IMR-90 (cell line): ENCODE measurements around the gene RABGEF1. TPM values are rescaled to one million over a fixed set of nuclear protein-coding genes. Genes with fewer than 3 reads are reported as not detected.

Experiments used
- ATAC-seq: fragments of 200-7000 bp; cut with Tn5 transposase; 2 replicates; pipeline ENCODE4 v1.9.1; 2020; ENCODE audit warnings: low read depth, mild to moderate bottlenecking, moderate library complexity
- BruUV-seq: library from RNA; stranded (reverse); fragments of 400-500 nt; replicated peaks from 2 replicates; lab custom pipeline; 2021; lab: Mats Ljungman, UMichigan
- CTCF ChIA-PET: fragments of 300-600 bp; formaldehyde crosslinking; extraction: SDS; loops from one replicate; lab custom pipeline; 2021; ENCODE audit warnings: antibody characterized with exemption; lab: Yijun Ruan, JAX
- POLR2A ChIA-PET: fragments of 300-600 bp; sonication (Branson Sonifier 250); formaldehyde crosslinking; loops from one replicate; lab custom pipeline; 2022; ENCODE audit warnings: antibody characterized with exemption; ENCODE audit not compliant: unreplicated experiment; lab: Charles Lee
- DNase-seq: peaks from one replicate; pipeline ENCODE4 v3.0.0; 2013
- H2AFZ ChIP-seq: replicated peaks from 2 replicates; pipeline ENCODE3; 2013; ENCODE audit warnings: low read length, mild to moderate bottlenecking; ENCODE audit not compliant: poor library complexity
- H2AK5ac ChIP-seq: 2 replicates; pipeline ENCODE4 v1.6.1; 2013; ENCODE audit warnings: low read depth, low read length, inconsistent platforms
- H2AK9ac ChIP-seq: replicated peaks from 2 replicates; pipeline ENCODE3; 2013; ENCODE audit warnings: mild to moderate bottlenecking, low read depth, low read length, moderate library complexity; ENCODE audit not compliant: poor library complexity
- H2BK120ac ChIP-seq: 2 replicates; pipeline ENCODE4 v1.6.1; 2013; ENCODE audit warnings: low read depth, low read length, inconsistent platforms
- H2BK15ac ChIP-seq: 3 replicates; pipeline ENCODE4 v1.6.1; 2013; ENCODE audit warnings: low read depth, low read length, inconsistent platforms
- H2BK20ac ChIP-seq: 2 replicates; pipeline ENCODE4 v1.6.1; 2013; ENCODE audit warnings: low read depth, mild to moderate bottlenecking, inconsistent platforms, low read length, moderate library complexity
- H2BK5ac ChIP-seq: 2 replicates; pipeline ENCODE4 v1.6.1; 2013; ENCODE audit warnings: mild to moderate bottlenecking, low read depth, low read length, inconsistent platforms; ENCODE audit not compliant: poor library complexity, severe bottlenecking
- H3K14ac ChIP-seq: replicated peaks from 2 replicates; pipeline ENCODE4 v1.6.1; 2013; ENCODE audit warnings: low read depth, low read length, inconsistent platforms
- H3K18ac ChIP-seq: 2 replicates; pipeline ENCODE4 v1.6.1; 2013; ENCODE audit warnings: low read depth, low read length, control low read depth
- H3K23ac ChIP-seq: 2 replicates; pipeline ENCODE4 v1.6.1; 2013; ENCODE audit warnings: low read depth, low read length, inconsistent platforms
- H3K27ac ChIP-seq: 2 replicates; pipeline ENCODE4 v1.5.1; 2013; ENCODE audit warnings: mild to moderate bottlenecking, control low read depth, low read length; ENCODE audit not compliant: insufficient read depth
- H3K27me3 ChIP-seq: 2 replicates; pipeline ENCODE4 v1.6.1; 2013; ENCODE audit warnings: low read length; ENCODE audit not compliant: control insufficient read depth, insufficient read depth
- H3K36me3 ChIP-seq: 2 replicates; pipeline ENCODE4 v1.6.1; 2013; ENCODE audit warnings: low read length, mixed read lengths; ENCODE audit not compliant: control insufficient read depth, insufficient read depth
- H3K4ac ChIP-seq: 2 replicates; pipeline ENCODE4 v1.6.1; 2013; ENCODE audit warnings: low read depth, low read length, inconsistent platforms
- H3K4me1 ChIP-seq: 2 replicates; pipeline ENCODE4 v1.6.1; 2013; ENCODE audit warnings: low read length, mixed read lengths; ENCODE audit not compliant: control insufficient read depth, insufficient read depth
- H3K4me2 ChIP-seq: 2 replicates; pipeline ENCODE4 v1.6.1; 2013; ENCODE audit warnings: low read depth, mild to moderate bottlenecking, control low read depth, low read length, moderate library complexity
- H3K4me3 ChIP-seq: 2 replicates; pipeline ENCODE4 v1.5.1; 2013; ENCODE audit warnings: low read depth, mild to moderate bottlenecking, control low read depth, low read length, moderate library complexity; ENCODE audit not compliant: insufficient read depth
- H3K56ac ChIP-seq: 2 replicates; pipeline ENCODE4 v1.6.1; 2013; ENCODE audit warnings: low read length, inconsistent platforms; ENCODE audit not compliant: insufficient read depth; ENCODE audit errors: extremely low read depth
- H3K79me1 ChIP-seq, 2 experiments: 2 replicates each; pipeline ENCODE4 v1.6.1; 2013; ENCODE audit warnings: low read length in 2 of 2, inconsistent platforms in 1 of 2, low read depth in 1 of 2
- H3K9ac ChIP-seq: 2 replicates; pipeline ENCODE4 v1.6.1; 2013; ENCODE audit warnings: low read depth, low read length, control low read depth
- H3K9me1 ChIP-seq: 2 replicates; pipeline ENCODE4 v1.6.1; 2013; ENCODE audit warnings: low read length, inconsistent platforms; ENCODE audit not compliant: insufficient read depth
- H3K9me3 ChIP-seq: 2 replicates; pipeline ENCODE4 v1.6.1; 2013; ENCODE audit warnings: low read length; ENCODE audit not compliant: control insufficient read depth, insufficient read depth
- H4K20me1 ChIP-seq: 2 replicates; pipeline ENCODE4 v1.6.1; 2013; ENCODE audit warnings: low read length, inconsistent platforms; ENCODE audit not compliant: insufficient read depth
- H4K5ac ChIP-seq: 2 replicates; pipeline ENCODE4 v1.6.1; 2013; ENCODE audit warnings: mild to moderate bottlenecking, low read depth, low read length, control low read depth
- H4K8ac ChIP-seq, 2 experiments: 2 replicates each; pipeline ENCODE4 v1.6.1; 2013; ENCODE audit warnings: low read depth in 2 of 2, low read length in 2 of 2, control low read depth in 1 of 2, inconsistent platforms in 1 of 2
- H4K91ac ChIP-seq: 2 replicates; pipeline ENCODE4 v1.6.1; 2013; ENCODE audit warnings: low read depth, low read length, inconsistent platforms; ENCODE audit not compliant: insufficient read depth
- BHLHE40 ChIP-seq: fragments of 150-350 bp; IDR thresholded peaks from 2 replicates; pipeline ENCODE4 v1.6.1; 2016; ENCODE audit warnings: mild to moderate bottlenecking, low read depth, low read length
- CTCF ChIP-seq: conservative IDR thresholded peaks from 2 replicates; pipeline ENCODE4 v1.5.1; 2012; ENCODE audit warnings: mild to moderate bottlenecking, low read depth, low read length, improper control_type of control experiment
- FOS ChIP-seq: fragments of 150-350 bp; IDR thresholded peaks from 2 replicates; pipeline ENCODE4 v1.6.1; 2016; ENCODE audit warnings: low read depth, low read length
- MAFK ChIP-seq: IDR thresholded peaks from 2 replicates; pipeline ENCODE4 v1.6.1; 2012; ENCODE audit warnings: low read depth, low read length, improper control_type of control experiment
- NFE2L2 ChIP-seq: fragments of 150-350 bp; IDR thresholded peaks from 2 replicates; pipeline ENCODE4 v1.6.1; 2016; ENCODE audit warnings: low read depth, mild to moderate bottlenecking, low read length
- RAD21 ChIP-seq: IDR thresholded peaks from 2 replicates; pipeline ENCODE4 v1.6.1; 2012; ENCODE audit warnings: low read length, improper control_type of control experiment
- RFX5 ChIP-seq: IDR thresholded peaks from 2 replicates; pipeline ENCODE4 v1.8.0; 2012; ENCODE audit warnings: low read depth, mild to moderate bottlenecking, low read length, moderate library complexity
- WGBS, 2 experiments: methylation state at CpG; one replicate each; pipeline versions ENCODE4 v1.1.5 to v1.1.7; 2013; ENCODE audit warnings: missing lambda C conversion rate in 2 of 2; ENCODE audit not compliant: insufficient read length in 1 of 2; ENCODE audit errors: extremely low coverage in 2 of 2; 5-methylcytosine and 5-hydroxymethylcytosine counted together
- dilution Hi-C: fragments of 300-500 bp; cut with HindIII; formaldehyde crosslinking; loops from one replicate; pipeline ENCODE4 v1.14.3; 2018; ENCODE audit warnings: low sequenced_read_pairs; ENCODE audit not compliant: unreplicated experiment
- in situ Hi-C: fragments of 300-500 bp; cut with MboI; formaldehyde crosslinking; loops from 3 replicates; pipeline ENCODE4 v1.14.3; 2019; ENCODE audit warnings: low sequenced_read_pairs, inconsistent platforms, mixed read lengths
- intact Hi-C: fragments of 100-400 bp; cut with micrococcal nuclease; formaldehyde crosslinking; loops from 2 replicates; pipeline ENCODE4 v1.10.0; 2022
- polyA plus RNA-seq, 3 experiments: library from polyadenylated mRNA; depleted of rRNA; stranded (reverse); fragments of >200 nt; gene quantifications; 2 replicates each; pipeline ENCODE4 v1.2.3, GENCODE V29; 2012; ENCODE audit warnings: low replicate concordance in 1 of 3
- total RNA-seq: library from RNA; depleted of rRNA; stranded (reverse); fragments of >200 nt; gene quantifications from 2 replicates; pipeline ENCODE4 v1.2.3, GENCODE V29; 2012
- TF ChIP-seq, protein P1 (sequence below): fragments of 150-350 bp; IDR thresholded peaks from 2 replicates; pipeline ENCODE4 v1.6.1; 2016; ENCODE audit warnings: low read depth, mild to moderate bottlenecking, low read length, moderate library complexity, borderline replicate concordance

The RABGEF1 gene
- total and polyA plus RNA-seq, 2 of the 4 experiments (the other 2 are of a cell fraction) = 34.9 to 56.6 TPM

DNA sequence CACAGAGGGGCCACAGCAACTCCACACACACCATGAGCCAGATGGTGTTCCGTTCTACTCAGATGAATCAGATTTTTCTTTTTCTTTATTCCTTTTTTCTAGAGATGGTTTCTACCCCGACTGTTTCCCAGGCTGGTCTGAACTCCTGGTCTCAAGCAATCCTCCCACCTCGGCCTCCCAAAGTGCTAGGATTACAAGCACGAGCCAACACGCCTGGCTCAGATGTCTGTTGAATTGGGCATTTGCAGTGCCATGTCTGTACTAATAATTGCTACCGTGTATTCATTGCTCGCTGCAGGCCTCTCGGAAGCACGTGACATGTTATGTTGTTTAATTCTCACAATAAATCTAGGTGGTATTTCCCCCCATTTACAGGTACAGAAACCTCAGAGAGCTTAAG lies 67.2 kb downstream of the RABGEF1 start:
- TF ChIP-seq, protein P1, sequence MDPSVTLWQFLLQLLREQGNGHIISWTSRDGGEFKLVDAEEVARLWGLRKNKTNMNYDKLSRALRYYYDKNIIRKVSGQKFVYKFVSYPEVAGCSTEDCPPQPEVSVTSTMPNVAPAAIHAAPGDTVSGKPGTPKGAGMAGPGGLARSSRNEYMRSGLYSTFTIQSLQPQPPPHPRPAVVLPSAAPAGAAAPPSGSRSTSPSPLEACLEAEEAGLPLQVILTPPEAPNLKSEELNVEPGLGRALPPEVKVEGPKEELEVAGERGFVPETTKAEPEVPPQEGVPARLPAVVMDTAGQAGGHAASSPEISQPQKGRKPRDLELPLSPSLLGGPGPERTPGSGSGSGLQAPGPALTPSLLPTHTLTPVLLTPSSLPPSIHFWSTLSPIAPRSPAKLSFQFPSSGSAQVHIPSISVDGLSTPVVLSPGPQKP = no peak
- TF ChIP-seq RAD21 = no peak
- TF ChIP-seq FOS = no peak
- TF ChIP-seq MAFK = no peak
- no peak for TF ChIP-seq BHLHE40
- TF ChIP-seq RFX5 = no peak
- no peak for TF ChIP-seq NFE2L2
- TF ChIP-seq CTCF = no peak
- Histone ChIP-seq H3K79me1 (peaks cover 9 to 16% of the 10 kb centered on the region in 2 experiments; a peak in 2 of 4 replicates), H4K5ac (no peak overlapping the region), H3K4me1 (no peaks in the 10 kb centered on the region), H3K4ac (no peak overlapping the region), H3K56ac (no peak overlapping the region), H2BK20ac (no peak overlapping the region), H3K9ac (no peak overlapping the region), H3K36me3 (peaks cover 61% of the 10 kb centered on the region), H3K27me3 (no peaks in the 10 kb centered on the region), H3K14ac (no peak overlapping the region), H3K27ac (no peak overlapping the region), H2BK15ac (no peak overlapping the region), H4K8ac (no peak overlapping the region), H3K9me1 (peaks cover 3% of the 10 kb centered on the region; the same call in 1 of the 2 replicates), H2AFZ (no peak overlapping the region), H2BK120ac (no peak overlapping the region), H2AK5ac (no peak overlapping the region), H4K20me1 (peaks cover 2% of the 10 kb centered on the region; the same call in 1 of the 2 replicates), H3K4me3 (no peak overlapping the region), H3K18ac (no peak overlapping the region), H2AK9ac (no peak overlapping the region), H3K9me3 (no peaks in the 10 kb centered on the region), H4K91ac (no peak overlapping the region), H3K23ac (no peak overlapping the region), H3K4me2 (no peak overlapping the region), H2BK5ac (no peak overlapping the region)
- 95% methylated on average over 4 of the region's 9 CpGs; no CpG with 5 or more reads in 1 of the 2 experiments for WGBS, 2 experiments
- no TSS peak for BruUV-seq
- ChIA-PET POLR2A (no interaction called here), CTCF (no interaction called here)
- ATAC-seq = no peak
- in situ Hi-C loops = no loop called here
- no peak for DNase-seq
- intact Hi-C loops = no loop called here
- dilution Hi-C loops = no loop called here
